K562 (cell line): ENCODE results near the gene COX18. TPM values are rescaled to one million over a fixed set of nuclear protein-coding genes. Genes with fewer than 3 reads are reported as not detected.
A peak's percentile ranks its signal among the peaks of the same experiment; 100 is the strongest.

Source experiments
- CTBP1 ChIP-seq: fragments of 450-650 bp; IDR thresholded peaks from 2 replicates; pipeline ENCODE4 v1.6.1; 2016; ENCODE audit warnings: borderline replicate concordance
- ELK3 ChIP-seq: fragments of 450-650 bp; formaldehyde crosslinking; IDR thresholded peaks from 2 replicates; pipeline ENCODE4 v1.4.0; 2020; ENCODE audit warnings: mild to moderate bottlenecking
- GATAD2B ChIP-seq: fragments of 450-650 bp; IDR thresholded peaks from 2 replicates; pipeline ENCODE4 v1.6.1; 2017; ENCODE audit warnings: mild to moderate bottlenecking, borderline replicate concordance
- HDGF ChIP-seq: fragments of 450-650 bp; IDR thresholded peaks from 2 replicates; pipeline ENCODE4 v1.6.1; 2016
- HMGXB4 ChIP-seq: sonication (generic); formaldehyde crosslinking; IDR thresholded peaks from 2 replicates; pipeline ENCODE4 v1.8.1; 2023; ENCODE audit warnings: mild to moderate bottlenecking, missing genetic modification reagents
- NCOA1 ChIP-seq: fragments of 450-650 bp; IDR thresholded peaks from 2 replicates; pipeline ENCODE4 v1.6.1; 2016; ENCODE audit warnings: low read depth
- POLR2B ChIP-seq: fragments of 450-650 bp; IDR thresholded peaks from 2 replicates; pipeline ENCODE4 v1.6.1; 2018; ENCODE audit warnings: low read depth; ENCODE audit not compliant: partially characterized antibody
- SETDB1 ChIP-seq: IDR thresholded peaks from one replicate; pipeline ENCODE4 v1.6.1; 2012; ENCODE audit warnings: low read length, control low read depth, inconsistent platforms
- VEZF1 ChIP-seq: fragments of 200-800 bp; sonication (Bioruptor generic); IDR thresholded peaks from 2 replicates; pipeline ENCODE4 v1.6.1; 2017; ENCODE audit warnings: missing genetic modification characterization, missing compliant biosample characterization
- ZBTB11 ChIP-seq, 3 experiments: fragments of 200-800 bp in 1 of 3; fragments of 250-450 bp in 1 of 3; fragments of 450-650 bp in 1 of 3; sonication (Bioruptor Pico) in 1 of 3; sonication (Bioruptor generic) in 1 of 3; formaldehyde crosslinking in 1 of 3; IDR thresholded peaks; 2 replicates each; pipeline versions ENCODE4 v1.6.1 to v1.8.0; 2016 to 2022; ENCODE audit warnings: mild to moderate bottlenecking in 2 of 3, missing genetic modification characterization in 2 of 3, missing compliant biosample characterization in 1 of 3, moderate library complexity in 1 of 3
- ZNF511 ChIP-seq: sonication (generic); formaldehyde crosslinking; IDR thresholded peaks from 2 replicates; pipeline ENCODE4 v1.8.0; 2022; ENCODE audit warnings: mild to moderate bottlenecking, missing genetic modification reagents
- ZNF592 ChIP-seq: fragments of 450-650 bp; IDR thresholded peaks from 2 replicates; pipeline ENCODE4 v1.6.1; 2017; ENCODE audit warnings: antibody characterized with exemption, mild to moderate bottlenecking
- ZNF644 ChIP-seq: fragments of 200-800 bp; sonication (Bioruptor generic); IDR thresholded peaks from 2 replicates; pipeline ENCODE4 v1.6.1; 2016; ENCODE audit warnings: low read depth, missing genetic modification characterization, missing compliant biosample characterization
- polyA plus RNA-seq, 8 experiments: library from polyadenylated mRNA; depleted of rRNA in 4 of 8; stranded (reverse) in 5 of 8; unstranded in 3 of 8; fragments of >200 nt; fragmentation: Nextera tagmentation in 2 of 8; fragmentation: Illumina TruSeq in 1 of 8; extraction: Ambion mirVana in 2 of 8; extraction: Trizol in 1 of 8; gene quantifications; 2 replicates each; pipeline versions ENCODE4 v1.2.1 to v1.2.3, GENCODE V29; 2011 to 2014; ENCODE audit warnings: inconsistent platforms in 1 of 8, missing spikeins in 1 of 8
- total RNA-seq, 7 experiments: library from RNA; depleted of rRNA in 6 of 7; stranded (reverse); fragments of >200 nt in 6 of 7; fragmentation: Illumina TruSeq in 2 of 7; extraction: Trizol in 2 of 7; gene quantifications; 2 replicates each; pipeline versions ENCODE4 v1.2.1 to v1.2.3, GENCODE V29; 2011 to 2021; ENCODE audit warnings: low replicate concordance in 1 of 7

Gene COX18
- total and polyA plus RNA-seq, 9 of the 15 experiments (the other 6 are each of a cell fraction or from before 2014, with no cell fraction given): 7.0 to 21.3 (median 14.7) TPM

DNA sequence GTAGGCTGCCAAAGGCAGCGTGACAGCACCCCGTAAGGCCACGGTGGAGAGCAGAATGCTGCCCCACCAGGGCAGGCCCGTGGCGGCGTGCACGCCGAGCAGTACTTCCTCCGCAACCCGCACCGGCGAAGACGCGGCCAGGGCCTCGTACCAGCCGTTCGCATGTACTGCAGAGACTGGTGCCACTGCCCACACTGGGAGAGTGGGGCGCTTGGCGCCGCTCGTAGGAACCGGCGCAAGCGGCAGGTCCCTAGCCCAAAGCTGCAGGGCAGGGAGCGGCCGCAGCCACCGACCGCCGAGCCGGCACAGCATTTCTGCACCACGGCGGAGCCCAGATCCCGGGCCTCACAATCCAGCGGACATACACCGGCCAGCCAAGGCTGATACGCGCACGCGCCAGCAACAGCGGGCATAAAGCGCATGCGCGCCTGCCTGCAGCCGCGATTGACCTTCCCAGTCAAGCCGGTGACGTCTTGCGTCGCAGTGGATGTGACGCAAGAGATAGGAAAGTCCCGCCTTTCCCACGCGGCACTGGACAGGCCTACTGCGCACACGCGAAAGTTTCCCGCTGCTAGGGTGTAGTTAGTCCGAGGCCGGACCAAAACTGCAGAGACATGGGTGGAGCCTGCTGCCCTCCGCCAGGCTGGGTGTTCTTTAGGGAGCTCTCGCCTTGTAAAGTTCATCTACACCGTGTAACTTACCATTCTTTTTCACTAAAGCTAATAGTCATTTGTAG is at the start of gene COX18 (continued):
- TF ChIP-seq ZNF592 (no peak; the same call in 1 of the 2 replicates), GATAD2B (no peak; the same call in 1 of the 2 replicates), SETDB1 (peak; percentile 18), HDGF (no peak), POLR2B (peak; percentile 85), ZNF511 (CRISPR knock-in tag) (0 out of 2 replicates have a peak, but pooled peaks have one; percentile 84), ELK3 (CRISPR knock-in tag) (no peak), ZBTB11 (CRISPR knock-in tag; IDR thresholded peaks at IDR 0.05) (peak in 2 of 3 experiments; percentile 26 to 86; a peak in 3 of 6 replicates), HMGXB4 (peak; percentile 71; the same call in 1 of the 2 replicates), ZNF644 (tag) (no peak; the same call in 1 of the 2 replicates), VEZF1 (CRISPR knock-in tag) (no peak), NCOA1 (peak; percentile 68; the same call in 1 of the 2 replicates), CTBP1 (peak; percentile 28; the same call in 1 of the 2 replicates)
